GM21390 (cell line): ENCODE results near the gene FLNB.

ENCODE experiments used
- ATAC-seq: cut with Tn5 transposase; IDR thresholded peaks from one replicate; pipeline ENCODE4 v1.9.1; 2021; ENCODE audit not compliant: unreplicated experiment

Gene FLNB

DNA sequence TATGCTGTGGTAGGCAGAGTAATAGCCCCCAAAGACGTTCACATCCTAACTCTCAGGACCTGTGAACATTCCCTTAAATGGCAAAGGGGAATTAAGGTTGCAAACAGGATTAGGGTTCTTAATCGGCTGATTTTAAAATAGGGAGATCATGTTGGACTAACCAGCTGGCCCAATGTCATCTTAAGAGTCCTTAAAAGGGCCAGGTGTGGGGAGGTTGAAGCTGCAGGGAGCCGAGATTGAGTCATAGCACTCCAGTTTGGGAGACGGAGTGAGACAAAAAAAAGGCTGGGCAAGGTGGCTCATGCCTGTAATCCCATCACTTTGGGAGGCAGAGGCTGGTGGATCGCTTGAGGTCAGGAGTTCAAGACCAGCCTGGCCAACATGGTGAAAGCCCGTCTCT lies 1.6 kb upstream of the FLNB start:
- ATAC-seq = no peak

DNA sequence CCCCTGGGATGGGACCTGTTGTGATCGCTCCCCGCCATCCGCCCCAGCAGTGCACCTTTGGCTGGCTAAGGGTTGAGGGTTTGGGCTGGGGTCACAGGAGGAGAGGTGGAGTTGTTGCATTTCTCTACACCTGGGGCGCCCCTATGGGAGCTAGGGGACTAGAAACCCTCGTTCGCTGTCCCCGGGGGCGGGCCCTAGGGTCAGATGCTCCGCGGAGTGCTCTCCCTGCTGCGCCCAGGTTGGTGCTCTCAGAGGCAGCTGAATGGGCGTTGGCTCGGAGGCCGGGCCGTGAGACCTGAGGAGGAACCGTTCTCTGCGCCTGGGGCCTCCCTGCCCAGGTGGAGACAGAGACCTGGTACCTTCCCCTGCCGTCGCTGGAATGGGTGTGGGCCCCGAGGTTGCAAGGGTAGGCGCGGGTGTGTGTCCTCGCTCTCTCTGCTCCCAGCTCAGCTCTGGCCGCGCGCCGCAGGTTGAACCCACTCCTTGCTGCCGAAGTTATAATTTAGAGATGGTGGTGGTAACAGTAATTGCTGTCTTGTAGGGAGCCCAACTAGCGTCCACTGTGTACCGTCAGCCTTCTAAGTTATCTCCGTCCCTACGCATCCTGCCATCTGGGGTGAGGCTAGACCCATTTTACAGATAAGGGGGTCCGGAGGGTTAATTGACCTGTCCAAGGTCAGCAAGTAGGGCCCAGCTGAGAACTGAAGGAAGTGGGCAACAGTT lies 965 bp downstream of the FLNB start:
- ATAC-seq = peak; percentile 29

DNA sequence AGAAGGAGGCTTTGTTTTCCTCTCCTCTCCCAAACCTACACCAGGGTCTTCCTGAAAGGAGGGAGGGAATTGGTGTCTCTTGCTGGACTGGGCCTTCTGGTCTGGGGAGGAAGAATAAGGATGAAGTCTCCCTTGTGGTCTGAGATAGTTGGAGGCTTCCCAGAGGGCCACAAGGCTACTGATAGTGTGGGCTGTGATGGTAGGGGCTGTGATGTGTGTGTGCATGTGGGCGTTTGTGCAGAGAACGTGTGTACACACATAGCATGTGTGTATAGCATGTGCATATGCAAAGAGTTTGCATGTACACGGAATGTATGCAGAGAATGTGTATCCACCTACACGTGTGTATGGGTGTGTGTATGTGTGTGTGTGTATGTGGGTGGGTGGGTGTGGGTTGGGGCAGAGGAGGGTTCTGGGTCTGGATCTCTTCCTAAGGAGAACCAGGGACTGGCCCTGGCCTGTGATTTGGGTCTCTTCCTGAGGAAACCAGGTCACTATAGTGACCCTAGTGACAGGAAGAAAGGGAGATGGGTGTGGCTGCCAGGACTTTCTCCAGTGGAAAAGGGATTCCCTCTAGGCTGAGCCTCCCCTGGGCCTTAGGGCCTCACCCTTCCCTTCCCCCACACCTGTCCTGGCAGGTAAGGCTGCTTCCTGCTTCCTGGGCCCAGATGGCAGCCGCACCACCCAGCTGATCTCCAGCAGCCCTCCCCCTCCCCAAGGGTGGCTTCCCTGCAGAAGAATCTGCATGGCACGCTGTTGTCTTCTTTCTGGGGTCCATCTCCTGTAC lies 1.7 kb downstream of the FLNB start:
- no peak for ATAC-seq

- ATAC-seq = no peak
Observed at GRCh38 chr3:58010562-58010961, 2.3 kb downstream of the FLNB start.

DNA sequence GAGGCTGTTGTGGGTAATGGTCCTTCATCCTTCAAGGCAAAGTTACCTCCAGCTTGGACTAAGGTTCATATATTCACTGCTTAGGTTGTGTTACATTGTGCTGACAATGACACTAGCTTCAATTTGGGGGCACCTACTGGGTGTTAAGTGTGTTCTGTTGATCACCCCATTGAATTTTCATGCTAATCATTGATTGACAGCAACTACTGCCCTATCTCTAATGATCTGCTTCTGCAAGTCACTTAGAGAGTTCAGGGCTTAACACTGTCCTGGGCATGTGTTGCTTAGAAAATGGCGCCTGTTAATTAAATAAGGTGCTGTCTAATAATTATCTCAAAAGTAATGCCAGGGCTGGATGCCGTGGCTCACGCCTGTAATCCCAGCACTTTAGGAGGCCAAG lies 3.4 kb downstream of the FLNB start:
- ATAC-seq = no peak

GRCh38 chr3:58012302-58012701 lies 4.1 kb downstream of the FLNB start:
- ATAC-seq = no peak

DNA sequence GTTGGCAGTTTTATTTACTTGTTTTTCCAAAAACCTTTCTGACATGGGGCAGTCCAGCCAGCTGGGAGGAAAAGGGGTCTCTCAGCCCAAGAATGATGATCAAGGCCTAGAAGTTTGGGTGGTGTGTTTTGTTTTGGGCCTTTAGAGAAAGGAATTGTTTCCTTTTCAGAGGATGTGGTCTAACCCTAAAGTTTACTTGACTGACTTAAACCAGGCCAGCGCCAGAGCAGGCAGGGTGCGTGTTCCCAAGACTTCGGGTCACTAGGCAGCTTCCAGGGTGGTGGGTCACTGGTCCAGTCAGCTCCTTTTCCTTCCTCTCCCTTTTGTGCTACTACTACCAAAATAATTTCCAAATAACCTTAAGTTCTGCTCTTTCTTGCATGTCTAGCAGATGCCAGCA lies 4.9 kb downstream of the FLNB start:
- ATAC-seq = no peak

DNA sequence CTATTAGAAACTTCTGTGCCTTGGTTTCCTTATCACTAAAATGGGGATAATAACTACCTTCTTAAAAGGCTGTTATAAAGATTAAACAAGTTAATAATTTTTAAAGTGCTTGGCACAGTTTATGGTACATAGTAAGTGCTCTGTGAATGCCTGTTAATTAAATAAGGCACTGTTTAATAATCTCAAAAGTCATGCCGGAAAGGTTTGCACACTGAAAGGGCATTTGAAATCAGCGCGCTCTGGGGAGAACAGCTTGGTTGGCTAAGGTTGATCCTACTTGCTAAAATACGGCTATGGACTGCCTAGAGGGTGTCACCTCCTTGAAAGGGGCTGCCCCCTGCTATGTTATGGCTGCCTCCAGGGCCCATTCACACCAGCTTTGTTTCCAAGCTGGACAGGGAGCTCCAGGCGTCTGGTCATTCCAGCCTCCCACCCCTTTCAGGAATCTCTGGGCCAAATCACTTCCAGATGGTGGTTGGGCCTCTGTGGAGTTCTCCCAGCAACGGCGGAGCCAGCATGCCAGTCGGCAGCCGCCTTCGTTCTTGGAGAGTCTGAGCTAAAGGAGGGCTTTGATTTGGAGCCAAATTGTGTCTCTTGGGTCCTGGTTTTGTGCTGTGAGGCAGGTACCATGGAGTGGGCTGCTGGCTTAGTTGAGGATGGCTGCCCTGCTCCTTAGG lies 5.9 kb downstream of the FLNB start:
- no peak for ATAC-seq

GRCh38 chr3:58015520-58015915 lies 7.3 kb downstream of the FLNB start:
- no peak for ATAC-seq

- ATAC-seq = no peak
Observed at GRCh38 chr3:58016710-58017109, 8.5 kb downstream of the FLNB start.

GRCh38 chr3:58018892-58019742 lies 10.9 kb downstream of the FLNB start:
- ATAC-seq = no peak

GRCh38 chr3:58020783-58021071 lies 12.5 kb downstream of the FLNB start:
- ATAC-seq = no peak

DNA sequence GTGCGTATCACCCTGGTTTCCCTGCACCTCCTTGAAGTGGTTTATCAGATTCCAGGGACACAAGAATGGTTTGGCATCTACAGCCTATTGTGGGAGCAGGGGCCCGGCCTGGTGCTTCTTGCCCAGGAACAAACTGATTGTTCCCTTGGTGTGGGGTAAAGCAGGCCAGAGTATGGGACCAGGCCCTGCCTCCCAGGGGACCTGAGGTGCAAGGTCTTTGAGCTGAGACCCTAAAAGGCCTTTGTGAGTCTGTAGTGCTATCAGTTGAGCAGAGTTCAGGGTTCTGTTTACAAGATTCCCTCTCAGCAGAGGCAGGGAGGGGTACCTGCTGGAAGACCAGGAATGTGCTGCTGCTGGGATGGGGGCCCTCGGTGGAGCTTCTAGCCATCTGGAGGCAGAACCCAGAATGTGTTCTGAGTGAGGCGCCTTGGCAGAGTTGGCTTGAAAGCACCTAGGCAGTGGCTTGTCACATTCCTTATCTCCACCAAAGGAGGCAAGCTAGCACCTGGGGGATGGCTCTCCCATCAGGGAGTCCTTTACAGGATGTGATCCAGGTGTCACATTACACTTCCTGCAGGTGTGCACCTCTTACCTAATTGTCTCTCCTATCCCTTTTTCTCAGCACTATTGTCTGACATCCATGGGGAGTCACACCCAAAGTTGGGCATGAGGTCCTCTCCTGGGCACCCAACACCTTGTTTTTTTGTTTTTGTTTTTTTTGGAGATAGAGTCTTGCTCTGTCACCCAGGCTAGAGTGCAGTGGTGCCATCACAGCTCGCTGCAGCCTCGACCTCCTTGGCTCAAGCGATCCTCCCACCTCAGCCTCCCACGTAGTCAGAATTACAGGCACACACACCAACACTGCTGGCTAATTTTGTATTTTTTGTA lies 13.1 kb downstream of the FLNB start:
- no peak for ATAC-seq

- no peak for ATAC-seq
Observed at GRCh38 chr3:58021962-58022361, 13.7 kb downstream of the FLNB start.

GRCh38 chr3:58022490-58022889 lies 14.3 kb downstream of the FLNB start:
- no peak for ATAC-seq

DNA sequence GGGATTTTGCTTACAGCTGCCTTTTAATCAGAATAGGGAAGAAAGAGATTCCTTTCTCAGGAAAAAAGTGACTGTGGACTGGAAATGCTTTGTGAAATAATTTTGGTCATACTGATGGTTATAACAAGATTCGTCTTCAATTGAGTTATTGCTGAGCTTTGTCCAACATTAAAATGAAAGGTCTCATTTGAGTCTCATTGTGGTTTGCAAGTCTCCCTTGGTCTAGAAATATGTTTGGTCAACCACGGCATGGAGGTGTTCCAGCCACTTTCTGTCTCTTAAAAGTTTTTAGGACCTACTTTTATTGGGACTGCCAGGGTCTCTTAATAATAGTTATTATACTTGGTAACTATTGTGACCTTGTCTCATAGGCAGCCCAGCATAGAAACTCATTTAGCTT lies 15.3 kb downstream of the FLNB start:
- ATAC-seq = no peak

- no peak for ATAC-seq
Observed at GRCh38 chr3:58025406-58025805, 17.2 kb downstream of the FLNB start.

DNA sequence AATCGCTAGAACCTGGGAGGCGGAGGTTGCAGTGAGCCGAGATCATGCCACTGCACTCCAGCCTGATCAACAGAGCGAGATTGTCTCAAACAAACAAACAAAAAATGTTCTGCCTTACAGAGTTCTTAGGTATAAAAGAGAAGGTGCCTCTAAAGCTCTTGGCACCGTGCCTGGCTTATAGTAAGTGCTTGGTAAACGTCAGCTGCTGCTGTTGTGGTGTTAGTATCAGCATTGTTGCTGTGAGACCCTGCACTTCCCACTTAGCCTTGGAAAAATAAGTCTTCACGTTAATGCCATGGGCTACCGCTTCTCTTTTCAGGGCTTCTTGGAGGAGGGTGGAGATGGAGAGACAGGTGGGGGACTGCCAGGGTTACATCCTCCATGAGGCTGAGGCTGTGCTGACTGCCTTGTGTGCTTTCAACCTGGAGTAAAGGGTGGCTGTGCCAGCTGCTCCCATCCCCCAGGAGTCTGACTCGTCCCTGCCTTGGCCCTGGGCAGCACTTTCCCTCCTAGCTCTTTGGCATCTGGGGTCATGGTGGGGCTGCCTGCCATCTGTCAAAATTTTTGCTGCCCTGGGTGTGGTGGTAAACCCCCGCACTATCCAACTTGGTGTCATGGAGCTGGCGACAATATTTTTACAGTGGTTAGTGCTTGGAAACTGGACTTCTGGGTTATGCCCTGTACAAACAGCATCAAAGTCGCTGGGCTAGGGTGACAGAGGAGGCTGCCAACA lies 17.8 kb downstream of the FLNB start:
- no peak for ATAC-seq

- no peak for ATAC-seq
Observed at GRCh38 chr3:58026598-58026997, 18.4 kb downstream of the FLNB start.
